ENCODE data around the gene CLCC1.
"Not testable (repeated sequence)": the region's sequence is repeated elsewhere in the genome, so short reads cannot be mapped to it uniquely, and the experiment has no call there.

DNA sequence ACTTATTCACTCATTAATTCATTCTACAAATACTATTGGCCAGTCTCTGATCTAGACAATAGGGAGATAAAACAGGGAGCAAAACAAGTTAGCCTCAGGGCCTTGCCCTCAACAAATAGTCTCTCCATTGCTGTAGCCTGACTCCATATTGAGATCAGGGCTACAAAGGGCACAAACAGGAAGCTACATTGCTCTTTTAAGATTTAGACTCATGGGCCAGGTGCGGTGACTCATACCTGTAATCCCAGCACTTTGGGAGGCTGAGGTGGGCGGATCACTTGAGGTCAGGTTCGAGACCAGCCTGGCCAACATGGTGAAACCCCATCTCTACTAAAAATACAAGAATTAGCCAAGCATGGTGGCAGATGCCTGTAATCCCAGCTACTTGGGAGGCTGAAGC lies 33.3 kb upstream of the CLCC1 start:
- not testable (repeated sequence) for TF ChIP-seq ZNF565 (CRISPR knock-in tag; conservative IDR thresholded peaks at IDR 0.05; ENCODE audit: low read depth); ARNTL (CRISPR knock-in tag; IDR thresholded peaks at IDR 0.05; ENCODE audit: borderline replicate concordance, low read depth); ZFP30 (CRISPR knock-in tag; IDR thresholded peaks at IDR 0.05); OSR1 (CRISPR knock-in tag; IDR thresholded peaks at IDR 0.05); TSHZ2 (CRISPR knock-in tag; IDR thresholded peaks at IDR 0.05); ZNF8 (CRISPR knock-in tag; IDR thresholded peaks at IDR 0.05); GLIS3 (CRISPR knock-in tag; IDR thresholded peaks at IDR 0.05); ZC3H10 (CRISPR knock-in tag; IDR thresholded peaks at IDR 0.05); RARB (CRISPR knock-in tag; IDR thresholded peaks at IDR 0.05); BACH2 (CRISPR knock-in tag; IDR thresholded peaks at IDR 0.05; ENCODE audit: borderline replicate concordance)
- TF ChIP-seq, protein P1, sequence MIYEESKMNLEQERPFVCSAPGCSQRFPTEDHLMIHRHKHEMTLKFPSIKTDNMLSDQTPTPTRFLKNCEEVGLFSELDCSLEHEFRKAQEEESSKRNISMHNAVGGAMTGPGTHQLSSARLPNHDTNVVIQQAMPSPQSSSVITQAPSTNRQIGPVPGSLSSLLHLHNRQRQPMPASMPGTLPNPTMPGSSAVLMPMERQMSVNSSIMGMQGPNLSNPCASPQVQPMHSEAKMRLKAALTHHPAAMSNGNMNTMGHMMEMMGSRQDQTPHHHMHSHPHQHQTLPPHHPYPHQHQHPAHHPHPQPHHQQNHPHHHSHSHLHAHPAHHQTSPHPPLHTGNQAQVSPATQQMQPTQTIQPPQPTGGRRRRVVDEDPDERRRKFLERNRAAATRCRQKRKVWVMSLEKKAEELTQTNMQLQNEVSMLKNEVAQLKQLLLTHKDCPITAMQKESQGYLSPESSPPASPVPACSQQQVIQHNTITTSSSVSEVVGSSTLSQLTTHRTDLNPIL (CRISPR knock-in tag; IDR thresholded peaks at IDR 0.05; ENCODE audit: low read depth): not testable (repeated sequence)
- TF ChIP-seq, protein P2, sequence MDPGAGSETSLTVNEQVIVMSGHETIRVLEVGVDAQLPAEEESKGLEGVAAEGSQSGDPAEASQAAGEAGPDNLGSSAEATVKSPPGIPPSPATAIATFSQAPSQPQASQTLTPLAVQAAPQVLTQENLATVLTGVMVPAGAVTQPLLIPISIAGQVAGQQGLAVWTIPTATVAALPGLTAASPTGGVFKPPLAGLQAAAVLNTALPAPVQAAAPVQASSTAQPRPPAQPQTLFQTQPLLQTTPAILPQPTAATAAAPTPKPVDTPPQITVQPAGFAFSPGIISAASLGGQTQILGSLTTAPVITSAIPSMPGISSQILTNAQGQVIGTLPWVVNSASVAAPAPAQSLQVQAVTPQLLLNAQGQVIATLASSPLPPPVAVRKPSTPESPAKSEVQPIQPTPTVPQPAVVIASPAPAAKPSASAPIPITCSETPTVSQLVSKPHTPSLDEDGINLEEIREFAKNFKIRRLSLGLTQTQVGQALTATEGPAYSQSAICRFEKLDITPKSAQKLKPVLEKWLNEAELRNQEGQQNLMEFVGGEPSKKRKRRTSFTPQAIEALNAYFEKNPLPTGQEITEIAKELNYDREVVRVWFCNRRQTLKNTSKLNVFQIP (CRISPR knock-in tag; IDR thresholded peaks at IDR 0.05; ENCODE audit: borderline replicate concordance, low read depth): not testable (repeated sequence)
